ENCODE results near the gene IQCN.

Gene IQCN

GRCh38 chr19:18263324-18264136 lies 10.7 kb downstream of the IQCN start:
- no peak for DNase-seq

GRCh38 chr19:18262917-18263316 lies 11.3 kb downstream of the IQCN start:
- no peak for DNase-seq

DNA sequence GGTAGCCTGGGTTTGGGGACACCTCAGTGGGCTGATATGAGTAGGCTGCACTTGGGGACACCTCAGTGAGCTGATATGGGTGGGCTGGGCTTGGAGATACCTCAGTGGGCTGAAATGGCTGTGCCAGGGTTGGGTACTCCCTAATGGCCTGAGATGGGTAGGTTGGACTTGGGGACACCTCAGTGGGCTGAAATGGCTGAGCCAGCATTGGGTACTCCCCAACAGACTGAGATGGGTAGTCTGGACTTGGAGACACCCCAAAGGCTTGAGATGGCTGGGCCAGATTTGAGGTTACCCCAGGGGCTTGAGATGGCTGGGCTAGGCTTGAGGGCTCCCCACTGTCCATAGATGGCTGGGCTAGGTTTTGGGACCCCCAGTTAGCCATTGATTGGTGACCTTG lies 12.1 kb downstream of the IQCN start:
- DNase-seq, result no peak

DNA sequence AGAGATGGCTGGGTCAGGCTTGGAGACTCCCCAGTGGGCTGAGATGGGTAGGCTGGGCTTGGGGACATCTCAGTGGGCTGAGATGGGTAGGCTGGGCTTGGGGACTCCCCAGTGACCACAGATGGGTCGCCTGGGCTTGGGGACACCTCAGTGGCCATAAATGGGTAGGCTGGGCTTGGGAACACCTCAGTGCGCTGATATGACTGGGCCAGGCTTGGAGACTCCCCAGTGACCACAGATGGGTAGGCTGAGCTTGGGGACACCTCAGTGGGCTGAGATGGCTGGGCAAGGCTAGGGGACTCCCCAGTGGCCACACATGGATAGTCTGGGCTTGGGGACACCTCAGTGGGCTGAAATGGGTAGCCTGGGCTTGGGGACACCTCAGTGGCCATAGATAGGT lies 12.8 kb downstream of the IQCN start:
- no peak for DNase-seq

DNA sequence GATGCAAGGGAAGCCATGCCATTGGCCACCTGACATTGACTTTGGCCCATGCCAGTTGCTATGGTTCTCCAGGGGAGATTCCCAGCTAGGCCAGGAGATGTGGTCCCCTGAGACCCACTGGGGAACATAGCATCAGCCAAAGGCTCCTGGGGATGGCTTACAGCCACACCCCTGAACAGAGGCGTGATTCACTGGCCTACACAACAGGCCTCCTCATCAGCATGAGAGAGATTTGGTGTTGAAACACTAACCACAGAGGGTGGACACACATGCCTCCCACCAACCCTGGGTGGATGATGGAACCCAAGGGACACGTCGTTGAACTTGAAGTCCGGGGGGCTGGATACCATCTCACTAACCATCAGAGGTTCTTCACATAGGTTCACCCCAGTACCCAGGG lies 14.4 kb downstream of the IQCN start:
- no peak for DNase-seq

- no peak for DNase-seq
Observed at GRCh38 chr19:18257503-18258470, 16.5 kb downstream of the IQCN start.

DNA sequence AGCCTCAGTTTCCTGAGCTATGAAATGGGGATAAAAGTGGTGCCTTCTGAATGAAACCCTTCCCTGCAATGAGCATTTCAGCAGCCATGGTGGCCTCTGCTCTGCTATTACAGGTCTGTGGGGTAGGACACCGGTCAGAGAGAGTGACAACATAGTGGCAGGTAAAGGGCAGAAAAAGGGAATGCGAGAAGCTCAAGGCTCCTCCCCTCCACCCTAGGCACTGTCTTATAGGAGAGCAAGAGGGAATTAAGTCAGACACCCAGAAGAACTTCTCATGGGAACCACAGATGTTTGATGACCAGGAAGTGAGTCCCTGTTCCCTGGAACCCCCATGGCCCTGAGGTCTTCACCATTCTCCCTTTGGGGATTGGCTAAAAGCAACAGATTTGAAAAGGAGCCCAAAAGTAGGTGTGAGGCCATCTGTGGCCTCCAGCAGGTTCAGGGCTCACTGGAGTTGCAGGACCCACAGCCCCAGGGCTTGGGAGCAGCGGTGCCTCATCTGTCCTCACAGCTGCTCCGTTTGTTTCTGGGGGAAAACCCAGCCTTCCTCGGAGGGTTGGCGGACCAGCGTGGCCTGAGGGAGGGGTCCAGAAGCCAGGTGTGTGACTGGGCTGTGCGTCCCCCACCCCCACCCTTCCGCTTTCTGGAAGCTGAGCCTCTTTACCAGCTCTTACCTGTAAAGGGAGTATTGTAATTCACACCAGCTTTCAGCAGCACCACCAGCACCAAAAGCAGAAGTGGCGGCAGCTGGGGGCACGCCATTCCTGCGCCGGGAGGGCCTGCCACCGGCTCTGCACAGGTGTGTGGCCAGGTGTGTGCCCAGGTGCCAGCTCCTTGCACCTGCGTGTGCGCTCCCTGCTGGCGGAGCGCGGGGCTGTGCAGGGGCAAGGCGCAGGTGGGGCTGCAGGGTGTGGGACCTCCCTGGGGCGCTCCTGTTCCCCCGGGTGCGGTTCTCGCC lies 19.4 kb downstream of the IQCN start:
- DNase-seq, result peak; percentile 84

DNA sequence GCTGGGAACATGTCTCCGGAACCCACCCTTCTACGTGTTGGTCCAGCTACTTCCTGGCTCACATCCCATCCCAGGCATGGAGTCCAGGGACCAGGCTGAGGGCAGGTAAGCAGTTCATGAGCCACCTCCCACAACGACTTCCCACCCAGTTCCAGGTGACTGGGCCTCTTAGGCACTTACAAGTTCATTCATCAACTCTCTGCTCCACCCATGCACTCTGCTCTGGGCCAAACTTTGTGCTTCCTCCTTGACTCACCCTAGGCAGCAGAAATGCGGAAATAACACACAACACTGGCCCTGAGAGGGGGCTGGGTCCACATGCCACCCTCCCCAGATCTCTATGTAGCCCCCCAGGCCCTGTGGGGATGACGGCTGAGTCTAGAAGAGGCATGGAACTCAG lies 20.5 kb downstream of the IQCN start:
- no peak for DNase-seq

GRCh38 chr19:18253130-18253529 lies 21.1 kb downstream of the IQCN start:
- DNase-seq, result no peak

- no peak for DNase-seq
Observed at GRCh38 chr19:18252370-18252717, 21.9 kb downstream of the IQCN start.

DNA sequence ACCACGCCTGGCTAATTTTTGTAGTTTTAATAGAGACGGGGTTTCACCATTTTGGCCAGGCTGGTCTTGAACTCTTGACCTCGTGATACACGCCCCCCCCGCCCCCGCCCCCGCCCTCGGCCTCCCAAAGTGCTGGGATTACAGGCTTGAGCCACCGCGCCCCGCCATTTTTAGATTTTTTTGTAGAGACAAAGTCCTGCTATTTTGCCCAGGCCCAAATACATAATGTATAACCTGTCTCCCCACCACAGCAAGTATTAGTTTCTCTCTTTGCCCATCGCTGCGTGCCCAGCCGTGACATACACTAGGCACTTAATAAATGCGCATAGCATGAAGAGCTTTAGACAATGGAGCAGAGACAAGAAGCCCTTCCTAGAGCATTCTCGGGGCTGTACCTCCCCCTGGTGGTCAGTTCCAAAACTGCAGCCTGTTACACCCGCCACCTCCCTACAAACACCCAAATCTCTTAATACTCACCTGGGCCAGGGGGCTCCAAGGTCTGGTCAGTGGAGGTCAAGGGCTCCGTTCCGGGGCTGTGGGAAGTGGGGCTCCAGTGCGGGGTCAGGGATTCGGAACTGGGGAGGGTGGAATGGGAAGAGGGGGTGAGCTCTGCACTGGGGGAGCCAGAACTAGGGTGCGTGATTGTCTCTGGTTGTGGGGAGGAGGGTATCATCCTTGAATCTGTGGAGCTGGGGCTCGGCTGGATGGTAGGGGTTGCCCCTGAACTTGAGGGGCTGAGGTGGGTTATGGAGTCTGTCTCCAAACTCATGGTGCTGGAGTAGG lies 22.5 kb downstream of the IQCN start:
- peak; percentile 77 for DNase-seq

- no peak for DNase-seq
Observed at GRCh38 chr19:18249834-18250233, 24.4 kb downstream of the IQCN start.

- no peak for DNase-seq
Observed at GRCh38 chr19:18245297-18245696, 29.0 kb downstream of the IQCN start.

DNA sequence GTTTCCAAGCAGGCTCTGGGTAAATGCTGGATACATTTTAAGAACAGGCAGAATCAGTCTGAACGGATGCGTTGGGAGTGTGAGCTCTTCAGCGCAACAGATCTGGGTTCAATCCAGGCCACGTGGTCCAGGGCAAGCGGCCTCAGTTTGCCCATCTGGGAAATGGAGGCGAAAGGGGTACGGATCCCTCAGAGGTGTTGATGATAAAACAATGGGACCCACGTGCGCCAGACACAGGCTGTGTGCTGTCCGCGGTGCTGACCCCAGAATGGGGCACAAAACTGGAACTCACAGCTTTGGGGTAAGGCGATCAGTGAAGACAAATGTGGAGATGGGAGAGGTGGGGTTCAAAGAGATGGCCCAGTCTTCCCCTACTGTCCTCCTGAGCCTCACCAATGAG lies 34.9 kb downstream of the IQCN start:
- DNase-seq, result no peak

GRCh38 chr19:18234194-18234593 lies 40.1 kb downstream of the IQCN start:
- DNase-seq, result no peak

GRCh38 chr19:18233224-18233825 lies 40.9 kb downstream of the IQCN start:
- DNase-seq, result peak; percentile 32

- DNase-seq, result peak; percentile 63
Observed at GRCh38 chr19:18232540-18233223, 41.6 kb downstream of the IQCN start.

DNA sequence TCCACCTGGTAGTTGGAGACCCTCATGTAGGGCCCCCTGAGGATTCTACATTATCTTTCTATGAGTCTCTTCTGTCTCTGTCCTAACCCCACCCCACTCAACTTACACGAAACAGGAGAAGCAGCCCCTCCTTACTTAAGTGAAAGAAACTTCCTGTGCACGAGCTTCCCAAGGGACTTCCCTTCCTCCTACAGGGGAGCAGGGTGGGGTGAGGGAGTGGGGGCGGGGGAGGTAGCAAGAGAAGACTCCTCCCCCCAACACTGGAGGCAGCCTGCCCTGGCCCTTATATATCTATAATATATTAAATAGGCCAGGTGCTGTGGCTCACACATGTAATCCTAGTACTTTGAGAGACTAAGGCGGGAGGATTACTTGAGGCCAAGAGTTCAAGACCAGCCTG lies 42.5 kb downstream of the IQCN start:
- peak; percentile 81 for DNase-seq

DNA sequence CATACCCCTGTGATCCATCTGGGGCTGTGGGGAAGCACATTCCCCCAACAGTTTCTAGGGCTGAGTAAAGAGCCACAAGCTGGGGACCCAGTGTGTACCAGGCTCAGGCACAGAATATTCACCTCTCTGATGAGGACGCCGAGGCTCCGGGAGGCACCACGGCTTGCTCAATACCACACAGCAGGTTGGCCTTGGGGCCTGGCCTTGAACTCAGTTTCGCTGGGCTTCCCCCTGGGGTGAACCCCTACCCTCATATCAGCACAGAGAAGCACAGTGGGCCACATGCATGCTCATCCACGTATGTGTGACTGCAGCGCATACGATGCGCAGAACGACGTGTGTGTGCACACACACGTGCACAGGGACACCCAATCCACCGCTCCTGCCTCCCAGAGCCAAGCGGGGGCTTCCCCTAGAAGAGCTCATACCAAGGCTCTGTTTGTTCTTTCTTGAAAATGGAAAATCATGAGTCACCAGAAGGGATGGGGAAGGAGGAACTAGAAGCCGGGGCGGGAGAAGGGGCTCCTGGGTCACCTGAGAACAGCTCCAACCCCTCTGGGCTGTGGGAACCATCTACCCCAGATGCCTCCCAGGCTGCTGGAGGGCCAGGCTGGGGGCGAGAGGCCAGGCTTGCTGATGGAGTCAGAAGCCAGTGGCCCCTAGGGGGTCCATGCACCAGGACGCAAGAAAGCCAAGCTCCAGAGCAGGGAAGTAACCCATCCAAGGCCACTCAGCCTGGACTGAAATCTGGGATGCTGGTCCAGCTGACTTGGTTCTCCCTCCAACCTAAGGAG lies 43.1 kb downstream of the IQCN start:
- DNase-seq, result no peak

DNA sequence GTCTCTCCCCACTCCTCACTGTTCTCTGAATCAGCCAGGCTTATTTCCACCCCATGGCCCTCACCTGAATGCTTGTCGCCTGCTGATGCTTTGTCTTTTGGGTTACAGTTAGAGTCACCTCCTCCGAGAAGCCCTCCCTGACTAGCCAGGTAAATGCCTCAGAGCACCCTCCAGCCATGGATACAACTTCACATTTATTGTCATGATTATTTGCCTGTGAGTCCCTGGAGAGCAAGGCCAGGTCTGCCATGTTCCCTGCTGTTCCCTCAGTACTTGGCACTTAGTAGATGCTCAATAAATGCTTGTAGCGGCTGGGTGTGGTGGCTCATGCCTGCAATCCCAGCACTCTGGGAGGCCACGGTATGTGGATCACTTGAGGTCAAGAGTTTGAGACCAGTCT lies 44.3 kb downstream of the IQCN start:
- no peak for DNase-seq

Data from NCI-H2171 treated with DMSO at 0.1 percent for 48 hours (cell line).